K562 (cell line): ENCODE measurements around the gene PRCC. TPM values are rescaled to one million over a fixed set of nuclear protein-coding genes. Genes with fewer than 3 reads are reported as not detected.

Source experiments
- ARNT ChIP-seq, 2 experiments: fragments of 450-650 bp; IDR thresholded peaks; 2 replicates each; pipeline ENCODE4 v1.6.1; 2016; ENCODE audit warnings: mild to moderate bottlenecking in 1 of 2
- CTCFL ChIP-seq: IDR thresholded peaks from 2 replicates; pipeline ENCODE4 v1.6.1; 2011; ENCODE audit warnings: borderline replicate concordance, low read depth, mild to moderate bottlenecking, moderate library complexity, low read length; ENCODE audit not compliant: insufficient read depth, poor library complexity, severe bottlenecking
- EP300 ChIP-seq: IDR thresholded peaks from 2 replicates; pipeline ENCODE4 v1.6.1; 2012; ENCODE audit warnings: low read length, improper control_type of control experiment
- EP400 ChIP-seq: fragments of 450-650 bp; IDR thresholded peaks from 2 replicates; pipeline ENCODE4 v1.6.1; 2017; ENCODE audit warnings: antibody characterized with exemption, mild to moderate bottlenecking, moderate library complexity
- JUND ChIP-seq, 2 experiments: IDR thresholded peaks; 2 replicates in 1 of 2; 3 replicates in 1 of 2; pipeline ENCODE4 v1.6.1; 2011; ENCODE audit warnings: borderline replicate concordance in 2 of 2, low read depth in 2 of 2, low read length in 2 of 2, improper control_type of control experiment in 1 of 2, missing biosample characterization in 1 of 2, missing genetic modification characterization in 1 of 2, missing genetic modification reagents in 1 of 2
- KDM1A ChIP-seq, 2 experiments: fragments of 450-650 bp; IDR thresholded peaks; 2 replicates each; pipeline ENCODE4 v1.6.1; 2016; ENCODE audit warnings: mild to moderate bottlenecking in 2 of 2
- MCM7 ChIP-seq, 2 experiments: fragments of 450-650 bp; IDR thresholded peaks; 2 replicates each; pipeline ENCODE4 v1.6.1; 2016 to 2018
- MLLT1 ChIP-seq, 2 experiments: fragments of 450-650 bp; IDR thresholded peaks; 2 replicates each; pipeline ENCODE4 v1.6.1; 2016
- MXI1 ChIP-seq: IDR thresholded peaks from 2 replicates; pipeline ENCODE4 v1.6.1; 2011; ENCODE audit warnings: low read depth, mild to moderate bottlenecking, improper control_type of control experiment, low read length
- NR0B1 ChIP-seq: fragments of 450-650 bp; IDR thresholded peaks from one replicate; pipeline ENCODE4 v1.6.1; 2018; ENCODE audit warnings: mild to moderate bottlenecking, moderate library complexity; ENCODE audit not compliant: partially characterized antibody
- RB1 ChIP-seq: fragments of 450-650 bp; IDR thresholded peaks from 2 replicates; pipeline ENCODE4 v1.6.1; 2017; ENCODE audit warnings: low read depth, mild to moderate bottlenecking
- REST ChIP-seq, 2 experiments: fragments of 450-650 bp; formaldehyde crosslinking in 1 of 2; IDR thresholded peaks; 2 replicates each; pipeline versions ENCODE4 v1.4.0 to v1.6.1; 2014 to 2020; ENCODE audit warnings: mild to moderate bottlenecking in 2 of 2, borderline replicate concordance in 1 of 2, low read depth in 1 of 2
- TBL1XR1 ChIP-seq, 2 experiments: IDR thresholded peaks; 2 replicates each; pipeline ENCODE4 v1.6.1; 2012; ENCODE audit warnings: improper control_type of control experiment in 2 of 2, low read length in 2 of 2, mild to moderate bottlenecking in 1 of 2
- polyA plus RNA-seq, 8 experiments: library from polyadenylated mRNA; depleted of rRNA in 4 of 8; stranded (reverse) in 5 of 8; unstranded in 3 of 8; fragments of >200 nt; fragmentation: Nextera tagmentation in 2 of 8; fragmentation: Illumina TruSeq in 1 of 8; extraction: Ambion mirVana in 2 of 8; extraction: Trizol in 1 of 8; gene quantifications; 2 replicates each; pipeline versions ENCODE4 v1.2.1 to v1.2.3, GENCODE V29; 2011 to 2014; ENCODE audit warnings: inconsistent platforms in 1 of 8, missing spikeins in 1 of 8
- total RNA-seq, 7 experiments: library from RNA; depleted of rRNA in 6 of 7; stranded (reverse); fragments of >200 nt in 6 of 7; fragmentation: Illumina TruSeq in 2 of 7; extraction: Trizol in 2 of 7; gene quantifications; 2 replicates each; pipeline versions ENCODE4 v1.2.1 to v1.2.3, GENCODE V29; 2011 to 2021; ENCODE audit warnings: low replicate concordance in 1 of 7

The PRCC gene
- total and polyA plus RNA-seq, 9 of the 15 experiments (the other 6 are each of a cell fraction or from before 2014, with no cell fraction given): 23.9 to 201 (median 41.1) TPM

- peak; percentile 78 for TF ChIP-seq RB1
- TF ChIP-seq MCM7 (IDR thresholded peaks at IDR 0.05): no peak
- peak in 1 of 2 experiments; percentile 8; a peak in 1 of 4 replicates for TF ChIP-seq KDM1A (IDR thresholded peaks at IDR 0.05)
- peak in 1 of 2 experiments; percentile 17; a peak in 1 of 4 replicates for TF ChIP-seq ARNT (IDR thresholded peaks at IDR 0.05)
- peak in 1 of 2 experiments; percentile 33; a peak in 1 of 4 replicates for TF ChIP-seq TBL1XR1 (IDR thresholded peaks at IDR 0.05; ENCODE audit: low read length in 2 of 2)
- 0 out of 2 replicates have a peak, but pooled peaks have one; percentile 41 for TF ChIP-seq MXI1
- TF ChIP-seq NR0B1: no peak
- TF ChIP-seq CTCFL: peak; percentile 85
- TF ChIP-seq JUND (IDR thresholded peaks at IDR 0.05; ENCODE audit: borderline replicate concordance, low read depth, low read length): peak; percentile 39; the same call in 1 of the 2 replicates
- peak; percentile 36; the same call in 1 of the 3 replicates for TF ChIP-seq JUND (tag; IDR thresholded peaks at IDR 0.05; ENCODE audit: borderline replicate concordance, low read depth, low read length)
- TF ChIP-seq MLLT1 (IDR thresholded peaks at IDR 0.05): peak in 1 of 2 experiments; percentile 46; a peak in 1 of 4 replicates
- peak; percentile 18; the same call in 1 of the 2 replicates for TF ChIP-seq EP400
- peak; percentile 81 for TF ChIP-seq REST (IDR thresholded peaks at IDR 0.05; ENCODE audit: borderline replicate concordance)
- no peak for TF ChIP-seq REST (CRISPR knock-in tag; IDR thresholded peaks at IDR 0.05; ENCODE audit: low read depth)
- TF ChIP-seq EP300: 0 out of 2 replicates have a peak, but pooled peaks have one; percentile 11
Measured at GRCh38 chr1:156726549-156727226, 40.6 kb upstream of the PRCC start (continued).
